DMS53 (cell line): Measurements from ENCODE around the gene SLCO3A1.
A peak's percentile ranks its signal among the peaks of the same experiment; 100 is the strongest.

ENCODE experiments used
- DNase-seq: peaks from one replicate; lab custom pipeline; 2025; lab: John Stamatoyannopoulos, UW

The SLCO3A1 gene

GRCh38 chr15:91882858-91883586 lies 29.5 kb downstream of the SLCO3A1 start:
- no peak for DNase-seq

- no peak for DNase-seq
Measured at GRCh38 chr15:91884606-91885005, 31.1 kb downstream of the SLCO3A1 start.

GRCh38 chr15:91885054-91885453 lies 31.5 kb downstream of the SLCO3A1 start:
- no peak for DNase-seq

- peak; percentile 16 for DNase-seq
Measured at GRCh38 chr15:91885714-91886270, 32.3 kb downstream of the SLCO3A1 start.

- no peak for DNase-seq
Measured at GRCh38 chr15:91886878-91887277, 33.4 kb downstream of the SLCO3A1 start.

DNA sequence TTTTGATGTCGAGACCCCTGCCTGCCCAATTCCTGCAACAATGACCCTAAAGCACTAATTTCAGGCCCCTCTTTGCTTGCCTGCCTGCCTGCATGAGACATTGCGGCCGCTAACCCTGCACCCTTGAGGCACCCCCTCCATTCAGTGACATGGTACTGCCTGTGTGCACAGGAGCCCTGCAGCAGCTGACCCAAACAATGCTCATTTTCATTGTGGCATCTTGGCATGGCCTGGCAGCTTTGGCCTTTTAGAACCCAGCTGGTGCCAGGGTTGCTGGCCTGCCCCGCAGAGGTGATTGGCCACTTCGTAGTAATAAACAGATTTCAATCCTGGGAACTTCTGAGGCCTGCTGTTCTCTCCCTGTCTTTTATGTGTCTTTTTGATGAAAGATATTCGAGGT lies 33.8 kb downstream of the SLCO3A1 start:
- no peak for DNase-seq

DNA sequence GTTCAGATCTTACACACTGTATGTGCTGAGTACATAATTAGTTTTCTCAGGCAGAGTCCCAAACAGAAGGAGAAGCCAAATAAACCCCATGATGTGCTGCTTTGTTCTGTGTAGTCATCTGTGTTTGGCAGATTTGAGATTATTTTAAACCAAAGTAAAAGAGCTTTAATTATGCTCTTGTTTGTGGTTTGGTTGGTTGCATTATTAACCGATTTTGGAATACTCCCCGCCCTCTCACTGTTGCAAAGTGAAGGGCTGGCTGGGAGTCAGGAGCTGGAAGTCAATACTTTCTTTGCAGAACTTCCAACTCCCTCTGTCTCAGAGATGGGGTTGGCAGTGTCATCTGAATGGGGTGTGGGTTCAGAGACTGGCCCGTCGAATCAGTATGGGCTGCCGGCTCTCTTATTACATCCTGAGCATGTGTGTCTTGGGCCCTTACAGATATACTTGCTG lies 34.4 kb downstream of the SLCO3A1 start:
- DNase-seq: no peak

GRCh38 chr15:91889111-91889815 lies 35.8 kb downstream of the SLCO3A1 start:
- no peak for DNase-seq

DNA sequence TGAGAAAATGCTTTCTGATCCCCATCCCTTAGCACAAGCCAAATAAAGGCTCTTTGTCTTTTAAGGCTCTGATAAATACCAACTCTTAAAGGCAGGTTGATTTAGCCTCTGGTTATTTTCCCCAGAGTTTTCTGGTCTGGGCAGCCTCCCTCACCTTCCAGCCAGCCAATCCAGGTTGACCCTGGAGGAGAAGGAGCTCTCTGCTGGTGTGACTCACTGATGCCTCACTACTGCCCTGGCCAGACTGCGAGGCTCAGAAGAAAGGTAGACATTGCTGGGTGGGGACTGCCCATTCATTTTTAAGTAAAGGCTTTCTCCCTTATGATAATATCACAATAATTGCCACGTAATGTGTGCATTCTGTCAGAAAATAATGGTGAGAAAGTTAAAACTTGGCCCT lies 37.1 kb downstream of the SLCO3A1 start:
- DNase-seq: no peak

DNA sequence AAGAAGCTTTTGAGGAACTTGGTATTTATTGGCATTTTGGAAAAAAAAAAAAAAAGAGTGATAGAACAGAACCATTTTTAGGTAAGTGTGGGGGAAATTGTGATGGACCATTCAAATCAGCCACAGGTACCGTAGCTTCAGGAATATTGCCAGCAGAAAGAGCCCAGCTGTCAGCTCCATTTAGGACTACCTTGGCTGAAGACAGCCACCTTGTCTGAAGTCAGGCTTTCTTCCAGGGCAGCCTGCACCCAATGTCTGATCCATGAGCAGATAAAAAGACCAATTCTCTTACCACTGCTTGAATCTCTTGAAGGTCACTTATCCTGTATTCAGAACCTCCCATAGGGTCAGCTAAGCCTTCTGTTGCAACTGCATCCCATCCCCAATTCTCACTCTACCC lies 37.6 kb downstream of the SLCO3A1 start:
- no peak for DNase-seq

GRCh38 chr15:91891788-91892345 lies 38.4 kb downstream of the SLCO3A1 start:
- DNase-seq: no peak

DNA sequence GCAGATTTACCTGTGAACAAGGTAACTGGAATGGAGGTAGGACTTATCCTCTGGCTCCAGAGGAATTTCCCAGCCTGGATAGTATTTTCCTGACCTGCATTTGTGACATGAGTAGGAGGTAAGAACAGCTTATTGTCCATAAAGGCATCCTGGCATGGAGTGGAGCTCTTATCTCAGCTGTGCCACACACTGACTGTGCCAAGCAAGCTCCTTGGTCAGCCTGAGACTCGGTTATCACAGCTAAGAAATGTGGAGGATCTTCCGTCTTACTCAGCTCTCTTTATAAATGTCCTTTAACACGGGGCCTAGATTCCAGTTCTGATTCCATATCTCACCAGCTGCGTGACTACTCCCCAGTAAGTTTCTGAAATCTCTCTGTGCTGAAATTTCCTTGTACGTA lies 38.9 kb downstream of the SLCO3A1 start:
- no peak for DNase-seq

- DNase-seq: no peak
Measured at GRCh38 chr15:91894606-91895005, 41.1 kb downstream of the SLCO3A1 start.

DNA sequence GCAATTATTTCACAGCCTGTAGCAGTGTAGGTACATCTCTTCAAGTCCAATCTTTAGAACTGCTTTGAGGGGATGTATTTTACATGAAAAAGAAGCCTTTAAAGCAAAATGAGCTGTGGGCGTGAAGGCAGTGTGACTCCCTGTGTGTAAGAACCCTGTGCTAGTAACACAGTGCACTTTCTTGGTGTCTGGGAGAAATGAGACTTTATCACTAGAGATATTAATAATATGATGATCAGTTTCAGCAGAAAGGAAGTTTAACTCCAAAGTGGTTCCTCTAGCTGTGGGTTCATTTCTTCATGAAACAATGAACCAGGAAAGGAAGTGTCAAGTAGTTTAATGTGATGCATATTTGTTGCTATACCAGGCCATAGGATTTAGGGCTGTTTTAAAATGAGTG lies 41.5 kb downstream of the SLCO3A1 start:
- no peak for DNase-seq

DNA sequence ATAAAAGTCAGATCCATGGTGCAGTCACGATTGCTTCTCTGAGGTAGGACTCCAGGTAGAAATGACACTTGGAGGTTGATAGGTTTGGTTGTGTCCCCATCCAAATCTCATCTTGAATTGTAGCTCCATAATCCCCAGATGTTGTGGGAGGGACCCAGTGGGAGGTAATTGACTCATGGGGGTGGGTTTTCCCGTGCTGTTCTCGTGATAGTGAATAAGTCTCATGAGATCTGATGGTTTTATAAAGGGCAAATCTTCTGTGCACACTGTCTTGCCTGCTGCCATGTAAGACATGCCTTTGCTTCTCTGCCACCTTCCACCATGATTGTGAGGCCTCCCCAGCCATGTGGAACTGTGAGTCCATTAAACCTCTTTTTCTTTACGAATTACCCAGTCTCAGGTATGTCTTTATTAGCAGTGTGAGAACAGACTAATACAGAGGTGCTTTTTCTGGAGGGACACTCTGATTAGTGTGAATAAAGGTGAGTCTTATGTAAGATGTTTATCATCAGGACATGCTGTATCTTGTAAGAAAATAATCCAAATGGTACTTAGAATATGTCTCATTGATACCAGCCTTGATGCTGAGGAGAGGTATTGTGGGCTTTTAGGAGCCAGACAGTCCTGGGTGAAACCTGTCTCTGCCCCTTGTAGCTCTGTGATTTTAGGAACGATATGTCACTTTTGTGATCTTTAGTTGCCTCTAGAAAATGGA lies 43.0 kb downstream of the SLCO3A1 start:
- no peak for DNase-seq

- DNase-seq: no peak
Measured at GRCh38 chr15:91897585-91898372, 44.3 kb downstream of the SLCO3A1 start.

DNA sequence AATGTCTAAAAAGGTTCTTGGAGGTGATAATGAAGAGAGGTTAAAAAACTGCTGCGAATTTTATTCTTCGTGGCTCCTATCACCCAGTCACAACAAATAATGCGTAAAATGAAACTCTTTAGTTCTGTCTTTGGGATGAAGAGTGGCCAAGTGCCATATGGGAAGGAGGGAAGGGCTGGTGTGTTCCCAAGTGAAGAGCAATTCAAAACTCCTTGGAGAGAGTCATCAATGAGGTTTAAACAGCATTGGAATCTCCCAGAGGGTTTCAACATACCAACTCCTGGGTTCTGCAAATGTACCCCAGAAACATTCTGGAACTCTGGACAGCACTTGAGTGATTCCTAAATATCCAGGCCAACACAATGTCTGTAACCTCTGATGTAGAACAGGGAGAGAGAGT lies 45.3 kb downstream of the SLCO3A1 start:
- DNase-seq: no peak

GRCh38 chr15:91904942-91905341 lies 51.4 kb downstream of the SLCO3A1 start:
- DNase-seq: no peak

GRCh38 chr15:91908391-91908790 lies 54.9 kb downstream of the SLCO3A1 start:
- no peak for DNase-seq

DNA sequence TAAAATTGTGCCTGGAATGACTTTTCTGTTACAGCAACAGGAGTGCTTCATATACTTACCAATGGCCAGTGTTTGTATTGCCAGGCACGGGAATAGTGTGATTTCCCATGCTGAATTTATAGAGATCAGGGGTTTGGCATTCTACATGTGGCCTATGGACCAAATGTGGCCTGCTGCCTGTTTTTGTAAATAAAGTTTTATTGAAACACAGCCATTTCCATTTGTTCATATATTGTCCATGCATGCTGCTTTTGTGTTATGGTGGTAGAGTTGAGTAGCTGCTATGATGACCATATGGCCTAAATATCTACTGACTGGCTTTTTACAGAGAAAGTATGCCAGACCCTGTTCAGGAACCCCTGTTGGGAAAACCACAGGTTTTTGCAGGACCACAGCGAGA lies 55.6 kb downstream of the SLCO3A1 start:
- DNase-seq: peak; percentile 40

DNA sequence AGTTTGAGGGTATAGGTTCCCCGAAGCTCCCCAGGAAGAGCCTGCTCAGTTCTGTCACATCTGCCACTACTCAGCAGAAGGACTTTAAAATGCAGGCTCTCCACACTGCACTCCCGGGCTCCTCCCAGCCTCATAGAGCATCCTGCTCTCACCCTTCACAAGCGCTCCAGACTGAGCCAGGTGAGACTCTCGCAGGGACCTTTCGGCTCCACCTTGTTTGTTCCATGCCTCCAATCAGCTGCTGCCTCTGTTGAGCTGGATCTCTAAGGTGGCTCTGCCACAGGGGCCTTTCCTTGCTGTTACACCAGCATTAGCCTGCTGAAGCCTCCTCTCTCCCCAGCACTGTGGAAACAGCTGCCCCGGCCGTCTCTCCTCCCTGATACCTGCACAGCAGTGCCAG lies 56.1 kb downstream of the SLCO3A1 start:
- DNase-seq: peak; percentile 81

- DNase-seq: no peak
Measured at GRCh38 chr15:91911844-91912243, 58.3 kb downstream of the SLCO3A1 start.
